ENCODE results near the gene REG1B. TPM values are rescaled to one million over a fixed set of nuclear protein-coding genes. Genes with fewer than 3 reads are reported as not detected.

REG1B gene
- polyA plus RNA-seq, 3 donors: not detected

GRCh38 chr2:79105259-79105658, 17.5 kb upstream of the REG1B start:
- H3K4me1 Mint-ChIP-seq: no peaks in the 10 kb centered on the region
- H3K79me2 ChIP-seq (ENCODE audit: insufficient read depth, low read length): no peaks in the 10 kb centered on the region
- WGBS (ENCODE audit: insufficient coverage): no CpG with 5 or more reads among the region's 2 CpGs

GRCh38 chr2:79103214-79103613, 15.4 kb upstream of the REG1B start:
- WGBS (ENCODE audit: insufficient coverage): 83% methylated on average over 2 of the region's 2 CpGs
- no peak overlapping the region for H3K27ac ChIP-seq (ENCODE audit: low read depth in 1 of 2, low read length in 2 of 2)
- Mint-ChIP-seq H3K27ac (no peak overlapping the region), H3K27me3 (ENCODE audit: low read depth in 3 of 3) (no peaks in the 10 kb centered on the region), H3K4me1 (no peaks in the 10 kb centered on the region), H3K36me3 (no peaks in the 10 kb centered on the region), H3K9me3 (peaks cover 1 to 11% (median 5%) of the 10 kb centered on the region in 7 donors), H3K4me3 (no peak overlapping the region)
- H3K27me3 ChIP-seq (ENCODE audit: control insufficient read depth in 2 of 2, insufficient read depth in 2 of 2, low read length in 2 of 2): no peaks in the 10 kb centered on the region
- no peaks in the 10 kb centered on the region for H3K79me2 ChIP-seq (ENCODE audit: insufficient read depth, low read length)
- no peak overlapping the region for H3K9ac ChIP-seq (ENCODE audit: insufficient read depth, low read length, poor library complexity, severe bottlenecking)
- TF ChIP-seq CTCF (IDR thresholded peaks at IDR 0.05): no peak
- no peaks in the 10 kb centered on the region for H3K36me3 ChIP-seq (replicated peaks in 1 of 2; ENCODE audit: control insufficient read depth in 1 of 2, insufficient read depth in 2 of 2, low read length in 2 of 2)
- H3K4me3 ChIP-seq (replicated peaks in 1 of 3; ENCODE audit: low read depth in 2 of 3, low read length in 3 of 3): no peak overlapping the region
- H2AFZ ChIP-seq (ENCODE audit: insufficient read depth, low read depth, low read length, poor library complexity, severe bottlenecking): no peak overlapping the region
- no peaks in the 10 kb centered on the region for H3K4me1 ChIP-seq (ENCODE audit: control insufficient read depth in 1 of 2, insufficient read depth in 2 of 2, low read length in 2 of 2)
- no peak for DNase-seq
- H4K20me1 ChIP-seq (ENCODE audit: insufficient read depth, low read length): no peaks in the 10 kb centered on the region
- no peak overlapping the region for H3K4me2 ChIP-seq (replicated peaks; ENCODE audit: extremely low read depth, low read length, poor library complexity, severe bottlenecking)
- H3K9me3 ChIP-seq (replicated peaks in 1 of 2; ENCODE audit: control insufficient read depth in 1 of 2, insufficient read depth in 1 of 2, low read length in 2 of 2): peaks cover 0 to 11% of the 10 kb centered on the region in 2 donors
- intact Hi-C loops (cut with micrococcal nuclease): no loop called here

More at GRCh38 chr2:79105259-79105658, 17.5 kb upstream of the REG1B start:
- intact Hi-C loops (cut with micrococcal nuclease): no loop called here
- TF ChIP-seq CTCF (IDR thresholded peaks at IDR 0.05): no peak
- Histone ChIP-seq H3K9ac (ENCODE audit: insufficient read depth, low read length, poor library complexity, severe bottlenecking) (no peak overlapping the region), H3K4me2 (replicated peaks; ENCODE audit: extremely low read depth, low read length, poor library complexity, severe bottlenecking) (no peak overlapping the region), H3K4me3 (replicated peaks in 1 of 3; ENCODE audit: low read depth in 2 of 3, low read length in 3 of 3) (no peak overlapping the region), H3K4me1 (ENCODE audit: control insufficient read depth in 1 of 2, insufficient read depth in 2 of 2, low read length in 2 of 2) (no peaks in the 10 kb centered on the region), H4K20me1 (ENCODE audit: insufficient read depth, low read length) (no peaks in the 10 kb centered on the region), H3K27ac (ENCODE audit: low read depth in 1 of 2, low read length in 2 of 2) (no peak overlapping the region), H3K27me3 (ENCODE audit: control insufficient read depth in 2 of 2, insufficient read depth in 2 of 2, low read length in 2 of 2) (no peaks in the 10 kb centered on the region), H3K9me3 (replicated peaks in 1 of 2; ENCODE audit: control insufficient read depth in 1 of 2, insufficient read depth in 1 of 2, low read length in 2 of 2) (peaks cover 0 to 6% of the 10 kb centered on the region in 2 donors), H3K36me3 (replicated peaks in 1 of 2; ENCODE audit: control insufficient read depth in 1 of 2, insufficient read depth in 2 of 2, low read length in 2 of 2) (no peaks in the 10 kb centered on the region), H2AFZ (ENCODE audit: insufficient read depth, low read depth, low read length, poor library complexity, severe bottlenecking) (no peak overlapping the region)
- no peaks in the 10 kb centered on the region for H3K36me3 Mint-ChIP-seq
- no peak for DNase-seq
- no peaks in the 10 kb centered on the region for H3K27me3 Mint-ChIP-seq (ENCODE audit: low read depth in 3 of 3)
- H3K4me3 Mint-ChIP-seq: no peak overlapping the region
- peaks cover 0 to 9% (median 3%) of the 10 kb centered on the region in 7 donors for H3K9me3 Mint-ChIP-seq
- H3K27ac Mint-ChIP-seq: no peak overlapping the region

Data from CD14-positive monocyte (primary cell).